NCI-H446 treated with DMSO at 0.1 percent for 48 hours (cell line): ENCODE results near the gene PRKACA.
"Not testable (repeated sequence)": the region's sequence is repeated elsewhere in the genome, so short reads cannot be mapped to it uniquely, and the experiment has no call there.

Experiments
- DNase-seq: peaks from one replicate; lab custom pipeline; 2025; lab: John Stamatoyannopoulos, UW

The PRKACA gene

DNA sequence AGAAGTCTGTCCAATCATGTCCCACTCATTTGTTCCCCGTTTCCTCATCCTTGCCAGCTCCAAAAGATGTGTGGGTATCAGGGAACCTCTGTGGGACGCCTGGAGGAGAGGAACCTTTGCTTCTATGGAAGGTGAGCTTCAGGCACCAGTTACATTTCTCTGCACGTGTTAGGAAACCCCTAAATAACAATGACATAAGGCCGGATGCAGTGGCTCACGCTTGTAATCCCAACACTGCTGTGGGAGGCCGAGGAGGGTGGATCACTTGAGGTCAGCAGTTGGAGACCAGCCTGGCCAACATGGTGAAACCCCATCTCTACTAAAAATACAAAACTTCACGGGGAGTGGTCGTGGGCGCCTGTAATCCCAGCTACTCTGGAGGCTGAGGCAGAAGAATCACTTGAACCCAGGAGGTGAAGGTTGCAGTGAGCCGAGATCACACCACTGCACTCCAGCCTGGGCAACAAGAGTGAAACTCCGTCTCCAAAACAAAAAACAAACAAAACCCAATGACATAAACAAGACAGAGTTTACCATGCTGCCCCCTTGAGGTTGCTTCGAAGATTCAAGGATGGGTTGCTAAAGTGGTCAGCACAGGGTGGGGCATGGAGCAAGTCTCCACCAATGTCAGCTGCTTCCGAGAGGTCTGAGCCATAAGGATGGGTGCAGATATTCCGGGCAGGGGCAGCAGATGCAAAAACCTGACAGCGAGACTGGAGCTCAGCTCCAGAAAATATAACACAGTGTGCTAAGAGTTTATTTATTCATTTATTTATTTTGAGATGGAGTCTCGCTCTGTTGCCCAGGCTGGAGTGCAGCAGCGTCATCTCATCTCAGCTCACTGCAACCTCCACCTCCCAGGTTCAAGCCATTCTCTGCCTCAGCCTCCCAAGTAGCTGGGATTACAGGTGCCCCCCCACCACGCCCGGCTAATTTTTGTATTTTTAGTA is 74.6 kb downstream of the PRKACA start:
- not testable (repeated sequence) for DNase-seq
